ENCODE data around the gene ALOX15.

ALOX15 gene

DNA sequence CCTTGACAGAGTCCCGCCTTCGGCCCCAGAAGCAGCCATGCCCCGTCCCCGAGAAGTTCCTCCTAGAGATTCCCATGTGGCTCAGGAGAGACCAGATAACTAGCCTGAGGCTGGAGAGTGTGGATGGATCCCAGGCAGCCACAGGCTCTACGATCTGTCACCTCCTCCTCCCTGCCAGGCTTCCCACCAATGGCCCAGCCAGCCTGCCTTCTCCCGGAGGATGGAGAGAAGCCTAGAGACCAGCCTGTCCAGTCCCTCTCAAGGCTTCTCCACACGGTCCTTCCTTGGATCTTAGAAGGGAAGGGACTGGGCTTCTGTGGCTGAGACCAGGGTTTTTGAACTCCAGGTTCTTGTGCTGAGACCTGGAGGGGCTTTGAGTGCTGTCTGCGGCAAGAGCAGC is 58.8 kb downstream of the ALOX15 start:
- DNase-seq (ENCODE audit: insufficient read length, low spot score) (no peak), FAIRE-seq (no peak)

GRCh38 chr17:4582101-4582501 is 59.4 kb downstream of the ALOX15 start:
- FAIRE-seq: no peak
- no peak for DNase-seq (ENCODE audit: insufficient read length, low spot score)

All from GM19239 (cell line).